Germinal center (tissue), 1 donor: ENCODE data around the gene NTN4.
"Not testable (repeated sequence)": the region's sequence is repeated elsewhere in the genome, so short reads cannot be mapped to it uniquely, and the experiment has no call there.

ENCODE experiments used
- DNase-seq: peaks from one replicate; pipeline ENCODE4 v3.0.0; 2012; ENCODE audit warnings: mixed read lengths, low spot score

Gene NTN4

DNA sequence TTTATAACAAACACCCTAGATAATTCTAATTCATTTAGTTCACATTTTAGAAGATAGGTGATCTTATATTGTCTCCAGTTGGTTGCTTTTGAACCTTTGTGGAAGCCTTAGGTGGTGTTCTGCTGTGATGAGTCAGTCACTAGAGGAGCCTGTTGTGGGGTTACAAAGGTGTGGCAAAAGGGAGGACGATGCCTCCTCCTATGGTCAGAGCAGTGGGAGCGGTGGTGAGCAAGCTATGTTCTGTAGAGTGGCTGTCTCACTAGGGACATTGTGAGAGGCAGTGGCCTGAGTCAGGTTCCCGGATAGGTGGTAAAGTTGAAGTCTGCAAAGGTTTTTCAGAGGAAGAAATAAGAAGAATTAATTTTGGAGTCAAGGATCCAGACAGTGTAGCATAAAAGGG, 167.7 kb downstream of the NTN4 start:
- DNase-seq = no peak

DNA sequence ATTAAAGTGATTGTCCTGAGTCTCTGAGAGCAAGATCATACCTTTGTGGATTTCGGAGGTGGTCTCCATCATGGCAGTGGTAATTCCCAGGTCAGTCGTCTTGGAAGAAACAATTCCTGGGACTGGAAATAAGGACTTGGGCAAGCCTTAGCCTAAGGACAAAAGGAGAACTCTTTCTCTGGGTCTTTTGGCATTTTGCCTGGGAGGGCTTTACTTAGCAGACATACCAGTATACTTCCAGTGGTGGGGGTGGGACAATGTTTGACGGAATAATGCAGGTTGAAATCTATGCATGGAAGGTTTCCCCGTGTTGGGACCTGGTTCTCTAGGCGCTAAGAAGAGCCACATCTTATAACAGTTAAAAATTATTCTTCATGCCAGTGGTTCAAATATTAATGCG, 168.8 kb downstream of the NTN4 start:
- no peak for DNase-seq

DNA sequence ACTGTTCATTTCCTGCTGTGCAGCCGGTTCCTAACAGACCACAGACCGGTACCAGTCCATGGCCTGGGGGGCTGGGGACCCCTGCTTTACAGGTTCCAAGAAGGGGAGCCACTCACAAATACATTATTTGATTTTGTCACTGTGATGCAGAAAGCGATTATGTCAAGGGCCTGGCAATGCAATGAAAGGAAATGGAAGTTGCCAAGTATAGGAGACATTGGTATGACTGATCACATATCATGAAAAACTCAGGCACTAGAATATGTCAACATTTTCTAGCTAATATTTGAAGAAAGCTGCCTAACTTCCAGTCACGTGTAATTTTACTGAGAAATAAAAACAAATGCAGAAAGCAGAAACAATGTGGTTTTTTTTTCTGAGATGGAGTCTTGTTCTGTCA, 170.4 kb downstream of the NTN4 start:
- DNase-seq = no peak

DNA sequence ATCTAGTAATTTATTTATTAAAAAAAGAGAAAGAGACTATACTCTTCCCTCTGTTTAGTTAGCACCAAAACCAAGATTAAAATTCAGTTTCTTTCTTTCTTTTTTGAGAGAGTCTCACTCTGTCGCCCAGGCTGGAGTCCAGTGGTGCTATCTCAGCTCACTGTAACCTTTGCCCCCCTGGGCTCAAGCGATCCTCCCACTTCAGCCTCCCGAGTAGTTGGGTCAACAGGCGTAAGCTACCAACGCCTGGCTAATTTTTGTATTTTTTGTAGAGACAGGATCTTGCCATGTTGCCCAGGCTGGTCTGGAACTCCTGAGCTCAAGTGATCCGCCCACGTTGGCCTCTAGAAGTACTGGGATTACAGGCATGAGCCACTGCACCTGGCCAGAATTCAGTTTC, 174.1 kb downstream of the NTN4 start:
- DNase-seq = not testable (repeated sequence)

DNA sequence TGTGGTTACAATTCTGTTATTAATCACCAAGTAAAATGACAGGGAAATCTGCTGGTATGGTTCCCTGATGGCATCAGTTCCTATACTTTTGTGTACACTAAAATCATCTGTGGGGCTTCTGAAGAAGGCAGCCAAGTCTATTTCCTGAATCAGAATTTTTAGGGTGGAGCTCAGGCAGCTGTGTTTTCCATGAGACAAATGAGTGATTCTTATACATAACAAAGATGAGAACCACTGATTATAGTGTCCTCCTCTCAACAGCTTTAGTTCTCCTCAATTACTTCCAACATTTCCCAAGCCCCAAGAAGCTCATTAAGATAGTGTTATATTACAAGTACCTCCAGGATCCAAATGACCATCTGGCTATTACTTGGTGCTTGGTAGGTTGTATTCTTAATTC, 174.8 kb downstream of the NTN4 start:
- no peak for DNase-seq

DNA sequence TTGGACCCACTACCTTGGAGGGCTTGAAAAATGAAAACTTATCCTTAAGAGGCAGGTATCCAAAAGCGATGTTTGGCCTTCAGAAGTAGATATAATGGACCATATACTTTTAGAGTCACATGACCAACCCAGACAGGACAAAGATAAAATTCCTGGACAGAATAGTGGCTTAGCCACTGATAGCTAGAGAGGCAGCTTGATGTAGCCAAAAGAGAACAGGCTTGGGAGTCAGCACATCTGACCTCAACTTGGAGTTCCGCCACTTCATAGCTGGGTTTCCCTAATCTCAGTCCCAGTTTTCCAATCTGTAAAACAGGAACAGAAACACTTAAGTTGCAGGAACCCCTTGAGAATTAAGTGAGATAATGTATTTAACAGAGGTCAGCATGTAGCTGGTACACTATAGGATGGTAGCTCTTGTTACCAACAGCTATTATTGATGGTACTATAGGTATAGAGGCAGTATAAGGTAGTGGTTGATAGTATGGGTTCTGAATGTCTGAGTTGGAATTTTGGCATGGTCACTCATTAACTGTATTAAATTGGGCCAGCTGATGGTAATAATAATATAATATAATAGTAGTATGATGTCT, 176.1 kb downstream of the NTN4 start:
- no peak for DNase-seq

DNA sequence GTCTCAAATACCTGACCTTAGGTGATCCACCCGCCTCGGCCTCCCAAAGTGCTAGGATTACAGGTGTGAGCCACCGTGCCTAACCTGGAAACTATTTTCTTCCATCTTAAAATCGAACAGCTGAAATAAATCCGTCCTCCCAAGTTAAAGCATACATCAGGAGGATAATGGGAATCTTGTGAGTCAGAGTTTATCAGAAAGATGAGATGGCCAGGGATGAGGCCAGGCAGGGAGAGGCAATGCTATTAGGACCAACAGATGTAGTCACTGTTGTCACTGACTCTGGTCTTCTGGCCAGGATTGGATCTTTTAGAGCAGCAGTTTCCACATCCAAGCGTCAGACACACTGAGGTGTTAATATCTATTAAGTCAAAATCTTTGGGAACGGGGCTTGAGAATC, 177.5 kb downstream of the NTN4 start:
- no peak for DNase-seq

DNA sequence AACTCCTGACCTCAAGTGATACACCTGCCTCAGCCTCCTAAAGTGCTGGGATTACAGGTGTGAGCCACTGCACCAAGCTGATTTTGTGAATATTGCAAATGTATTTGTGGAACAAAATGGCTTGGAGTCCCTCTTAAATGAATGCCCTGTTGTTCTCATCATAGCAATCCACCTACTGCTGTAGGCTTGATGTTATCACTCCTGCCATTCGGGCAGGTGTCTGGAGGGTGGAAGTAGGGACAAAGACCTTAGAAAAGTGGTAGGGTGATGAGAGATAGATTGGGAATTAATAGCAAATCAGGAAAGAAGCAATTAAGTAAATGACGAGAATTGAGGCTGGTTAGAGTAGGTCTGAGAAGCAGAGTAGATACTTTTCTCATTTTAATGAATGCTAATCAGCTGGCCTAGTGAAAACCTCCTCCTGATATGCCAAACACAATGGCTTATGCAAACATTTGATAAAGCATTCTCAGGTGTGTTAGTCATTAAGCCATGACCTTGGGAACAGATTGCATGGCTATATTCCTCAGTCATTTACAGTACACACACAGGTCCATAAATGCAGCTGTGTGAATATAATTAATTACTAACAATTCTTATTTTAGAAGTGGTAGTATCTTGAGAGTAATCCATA, 178.8 kb downstream of the NTN4 start:
- no peak for DNase-seq

DNA sequence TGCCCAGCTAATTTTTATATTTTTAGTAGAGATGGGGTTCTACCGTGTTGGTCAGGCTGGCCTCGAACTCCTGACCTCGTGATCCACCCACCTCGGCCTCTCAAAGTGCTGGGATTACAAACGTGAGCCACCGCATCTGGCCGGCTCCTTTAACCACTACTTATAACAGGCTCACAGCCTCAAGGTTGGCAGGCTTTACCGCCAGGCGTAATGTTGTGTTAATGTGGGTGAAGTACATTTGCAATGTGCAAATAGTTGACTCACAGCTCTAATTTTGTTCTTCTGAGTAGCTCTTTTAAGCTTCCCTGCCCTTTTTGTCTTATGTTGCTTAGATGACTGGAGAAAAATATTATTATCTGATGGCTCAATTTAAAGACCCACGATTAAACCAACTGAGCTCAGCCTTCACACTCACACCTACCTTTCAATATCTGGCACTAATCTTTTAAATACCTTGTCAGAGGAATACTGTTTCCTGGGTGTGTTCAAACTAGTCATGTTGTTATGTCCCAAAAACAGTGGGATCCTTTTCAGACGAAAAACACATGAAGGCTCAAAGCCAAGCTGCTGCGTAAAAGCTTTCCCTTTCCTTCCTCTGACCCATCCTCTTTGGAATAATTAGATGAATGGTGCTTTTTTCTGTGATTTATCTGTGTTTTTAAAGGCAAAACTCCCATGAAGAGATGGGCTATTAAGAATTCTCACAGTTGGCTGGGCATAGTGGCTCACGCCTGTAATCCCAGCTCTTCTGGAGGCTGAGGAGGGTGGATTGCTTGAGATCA, 182.1 kb downstream of the NTN4 start:
- no peak for DNase-seq
